ENCODE data around the gene SMC1B. TPM values are rescaled to one million over a fixed set of nuclear protein-coding genes. Genes with fewer than 3 reads are reported as not detected.

The SMC1B gene
- total and polyA plus RNA-seq, 2 of the 8 experiments (the other 6 are each of a cell fraction or from before 2014, with no cell fraction given) = 0.02 TPM; not detected in 1

DNA sequence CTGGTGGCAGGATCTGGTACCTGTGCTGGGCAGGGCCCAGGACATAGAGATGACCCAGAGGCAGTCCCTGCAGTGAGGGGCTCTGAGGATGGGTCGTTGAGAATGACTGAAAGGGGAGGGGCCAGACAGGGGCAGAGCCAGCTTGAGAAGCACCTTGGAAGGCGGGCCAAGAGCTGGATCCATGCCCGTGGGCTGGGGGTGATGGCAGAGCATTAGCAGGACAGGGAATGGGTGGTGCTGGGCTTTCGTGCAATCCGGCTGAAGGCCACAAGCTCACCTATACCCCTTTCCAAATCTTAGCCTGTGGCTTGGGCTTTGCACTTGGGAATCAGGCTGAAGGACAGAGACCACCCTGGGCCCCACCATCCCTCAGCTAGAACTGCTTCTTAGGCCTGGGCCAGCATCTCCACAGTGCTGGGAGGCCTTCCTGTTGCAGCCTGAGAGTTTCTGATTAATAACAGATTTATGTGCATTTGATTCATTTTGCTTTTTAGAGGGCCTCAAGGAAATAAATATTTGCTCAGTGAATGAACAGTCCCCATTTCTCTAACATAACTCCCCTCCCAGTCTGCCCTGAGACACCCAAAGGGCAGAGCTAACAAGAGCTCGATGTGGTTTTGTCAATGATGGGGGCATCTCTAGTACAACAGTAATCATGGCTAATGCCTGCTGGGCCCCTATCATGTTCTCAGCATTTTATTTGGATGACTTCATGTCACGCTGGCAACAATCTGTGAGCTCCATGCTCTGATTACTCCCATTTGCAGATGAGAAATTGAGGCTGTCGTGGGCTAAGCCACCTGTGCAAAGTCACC is 39.4 kb upstream of the SMC1B start:
- Histone ChIP-seq H3K4ac (replicated peaks; ENCODE audit: insufficient read length, low read depth, low read length) (no peak overlapping the region), H3K4me3 (ENCODE audit: extremely low read depth in 1 of 4, insufficient read depth in 2 of 4, low read depth in 3 of 4, low read length in 4 of 4) (no peak overlapping the region), H2AK5ac (ENCODE audit: low read depth, low read length) (no peak overlapping the region), H3K23ac (ENCODE audit: insufficient read length) (no peak overlapping the region), H4K20me1 (replicated peaks in 1 of 2; ENCODE audit: control insufficient read depth in 1 of 2, insufficient read depth in 2 of 2, low read length in 2 of 2) (peaks cover 0 to 1% of the 10 kb centered on the region in 2 experiments), H3K36me3 (ENCODE audit: control insufficient read depth in 2 of 4, insufficient read depth in 4 of 4, low read length in 3 of 4) (no peaks in the 10 kb centered on the region), H3K79me1 (ENCODE audit: low read depth, low read length) (no peaks in the 10 kb centered on the region), H4K8ac (ENCODE audit: extremely low read depth, insufficient read depth, low read length) (no peak overlapping the region), H3K18ac (ENCODE audit: extremely low read depth, low read length) (no peak overlapping the region), H2BK15ac (ENCODE audit: low read length) (no peak overlapping the region), H2BK12ac (ENCODE audit: low read depth, low read length) (no peak overlapping the region), H2AFZ (ENCODE audit: low read length) (no peak overlapping the region), H4K5ac (ENCODE audit: insufficient read length, low read depth, low read length) (no peak overlapping the region), H3K56ac (replicated peaks; ENCODE audit: insufficient read length, low read depth, low read length) (no peak overlapping the region), H2BK5ac (ENCODE audit: low read depth, low read length) (no peak overlapping the region), H2BK120ac (replicated peaks; ENCODE audit: low read depth, low read length) (no peak overlapping the region), H3K9me3 (ENCODE audit: insufficient read depth in 2 of 2, low read depth in 1 of 2, low read length in 1 of 2) (no peaks in the 10 kb centered on the region), H2BK20ac (ENCODE audit: low read length) (no peak overlapping the region), H3K9ac (replicated peaks in 1 of 4; ENCODE audit: extremely low read depth in 1 of 4, low read depth in 3 of 4, low read length in 3 of 4) (no peak overlapping the region; a peak in 1 of 7 replicates), H3K4me2 (ENCODE audit: insufficient read depth in 1 of 2, low read depth in 2 of 2, low read length in 2 of 2) (no peak overlapping the region), H3K27ac (ENCODE audit: low read depth, low read length) (no peak overlapping the region), H3K27me3 (replicated peaks in 1 of 4; ENCODE audit: control insufficient read depth in 3 of 4, extremely low read depth in 1 of 4, insufficient read depth in 3 of 4, low read length in 3 of 4) (no peaks in the 10 kb centered on the region; a peak in 1 of 7 replicates), H3K4me1 (replicated peaks in 1 of 4; ENCODE audit: control insufficient read depth in 3 of 4, insufficient read depth in 4 of 4, low read length in 3 of 4) (no peaks in the 10 kb centered on the region), H3K14ac (ENCODE audit: insufficient read length) (no peak overlapping the region), H3K79me2 (ENCODE audit: control insufficient read depth in 1 of 2, insufficient read depth in 2 of 2, low read length in 2 of 2) (no peaks in the 10 kb centered on the region), H4K91ac (replicated peaks; ENCODE audit: insufficient read length, low read length) (no peak overlapping the region), H3K23me2 (ENCODE audit: low read depth, low read length) (no peaks in the 10 kb centered on the region)
- no peak for FAIRE-seq
- no peak for DNase-seq (ENCODE audit: low read depth in 1 of 2, low spot score in 2 of 2)
- ChIA-PET POLR2A (ENCODE audit: partially characterized antibody) (no interaction called here), CTCF (ENCODE audit: partially characterized antibody) (interaction anchor here (0.6 to 3.8 kb wide), 5 partner anchors 10 to 650 kb away, joined by 3 to 18 read pairs (median 4); no protein-coding TSS in a partner anchor)
- WGBS, 2 experiments (ENCODE audit: extremely low coverage in 1 of 2, insufficient coverage in 1 of 2, insufficient read length in 1 of 2, insufficient replicate concordance in 2 of 2, low coverage in 1 of 2, low lambda C conversion rate in 2 of 2, missing lambda C conversion rate in 1 of 2) = 83% methylated on average over 8 of the region's 8 CpGs; no CpG with 5 or more reads in 1 of the 2 experiments
- TF ChIP-seq SP2 (IDR thresholded peaks at IDR 0.05; ENCODE audit: low read length) (no peak), HDAC6 (IDR thresholded peaks at IDR 0.05; ENCODE audit: low read depth, low read length) (no peak), BCL11A (IDR thresholded peaks at IDR 0.05; ENCODE audit: low read depth in 2 of 2, low read length in 2 of 2) (no peak), SIRT6 (IDR thresholded peaks at IDR 0.05; ENCODE audit: low read length) (no peak), POLR2AphosphoS5 (IDR thresholded peaks at IDR 0.05; ENCODE audit: low read depth, low read length) (no peak), SIX5 (IDR thresholded peaks at IDR 0.05; ENCODE audit: low read depth, low read length) (no peak), RXRA (IDR thresholded peaks at IDR 0.05; ENCODE audit: insufficient read depth, low read depth, low read length) (no peak), BRCA1 (IDR thresholded peaks at IDR 0.05; ENCODE audit: low read depth, low read length) (no peak), TBP (IDR thresholded peaks at IDR 0.05; ENCODE audit: low read depth, low read length) (no peak), SRF (IDR thresholded peaks at IDR 0.05; ENCODE audit: low read depth, low read length) (no peak)
- TF ChIP-seq, protein P1, sequence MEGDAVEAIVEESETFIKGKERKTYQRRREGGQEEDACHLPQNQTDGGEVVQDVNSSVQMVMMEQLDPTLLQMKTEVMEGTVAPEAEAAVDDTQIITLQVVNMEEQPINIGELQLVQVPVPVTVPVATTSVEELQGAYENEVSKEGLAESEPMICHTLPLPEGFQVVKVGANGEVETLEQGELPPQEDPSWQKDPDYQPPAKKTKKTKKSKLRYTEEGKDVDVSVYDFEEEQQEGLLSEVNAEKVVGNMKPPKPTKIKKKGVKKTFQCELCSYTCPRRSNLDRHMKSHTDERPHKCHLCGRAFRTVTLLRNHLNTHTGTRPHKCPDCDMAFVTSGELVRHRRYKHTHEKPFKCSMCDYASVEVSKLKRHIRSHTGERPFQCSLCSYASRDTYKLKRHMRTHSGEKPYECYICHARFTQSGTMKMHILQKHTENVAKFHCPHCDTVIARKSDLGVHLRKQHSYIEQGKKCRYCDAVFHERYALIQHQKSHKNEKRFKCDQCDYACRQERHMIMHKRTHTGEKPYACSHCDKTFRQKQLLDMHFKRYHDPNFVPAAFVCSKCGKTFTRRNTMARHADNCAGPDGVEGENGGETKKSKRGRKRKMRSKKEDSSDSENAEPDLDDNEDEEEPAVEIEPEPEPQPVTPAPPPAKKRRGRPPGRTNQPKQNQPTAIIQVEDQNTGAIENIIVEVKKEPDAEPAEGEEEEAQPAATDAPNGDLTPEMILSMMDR (IDR thresholded peaks at IDR 0.05; ENCODE audit: control extremely low read depth in 1 of 3, insufficient read depth in 1 of 3, low read depth in 1 of 3, low read length in 3 of 3) = no peak
